GM12865 (cell line): Measurements from ENCODE around the gene ABCA7.

Experiments
- DNase-seq: peaks from one replicate; pipeline ENCODE4 v3.0.0; 2010; ENCODE audit warnings: low read depth
- H3K4me3 ChIP-seq: 2 replicates; pipeline ENCODE4 v1.5.1; 2011; ENCODE audit warnings: mild to moderate bottlenecking, low read depth, low read length, control low read depth
- TF ChIP-seq, protein P1 (sequence below): IDR thresholded peaks from 2 replicates; pipeline ENCODE4 v1.5.1; 2011; ENCODE audit warnings: low read length, control low read depth, low read depth, inconsistent platforms; ENCODE audit not compliant: insufficient read depth; ENCODE audit errors: missing control alignments

ABCA7 gene

DNA sequence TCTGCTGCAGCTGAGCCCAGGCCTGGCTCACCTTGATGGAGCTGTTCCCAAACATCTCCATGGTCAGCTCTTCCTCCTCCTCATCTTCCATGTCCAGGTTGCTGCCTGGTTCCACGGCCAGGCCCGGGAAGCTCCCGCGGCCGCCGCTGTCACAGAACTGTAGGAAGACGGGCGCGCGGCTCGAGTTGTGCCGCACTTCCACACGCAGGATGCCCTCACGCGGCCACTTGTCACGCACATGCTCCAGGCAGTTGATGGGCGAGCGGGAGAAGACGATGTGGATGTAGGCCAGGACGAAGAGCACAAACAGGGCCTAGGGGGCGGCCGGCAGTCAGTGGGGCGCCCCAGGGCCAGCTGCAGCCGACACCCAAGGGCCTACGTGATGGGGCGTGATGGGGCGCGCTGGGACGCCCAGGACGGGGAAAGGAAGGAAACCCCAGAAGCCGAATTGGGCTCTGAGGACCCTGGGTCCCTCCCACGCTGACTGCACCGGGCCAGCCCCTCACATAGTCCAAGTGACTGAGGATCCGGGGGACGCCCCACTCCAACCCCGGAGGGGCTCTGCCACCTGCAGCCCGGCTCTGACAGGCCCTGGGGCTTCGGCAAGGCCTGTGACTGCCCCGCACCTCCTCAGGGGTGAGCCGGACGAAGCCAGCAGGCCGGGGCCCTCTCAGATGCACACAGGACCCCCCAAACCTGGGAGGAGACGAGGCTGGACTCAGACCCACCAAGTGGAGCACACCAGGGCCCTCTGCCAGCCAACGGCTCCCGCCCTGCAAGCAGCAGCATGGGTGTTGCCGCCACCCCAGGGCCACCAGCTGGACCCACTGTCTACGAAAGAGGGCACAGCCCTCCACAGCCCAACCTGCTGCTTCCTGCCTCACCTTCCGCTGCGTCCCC, 25.5 kb upstream of the ABCA7 start:
- TF ChIP-seq, protein P1, sequence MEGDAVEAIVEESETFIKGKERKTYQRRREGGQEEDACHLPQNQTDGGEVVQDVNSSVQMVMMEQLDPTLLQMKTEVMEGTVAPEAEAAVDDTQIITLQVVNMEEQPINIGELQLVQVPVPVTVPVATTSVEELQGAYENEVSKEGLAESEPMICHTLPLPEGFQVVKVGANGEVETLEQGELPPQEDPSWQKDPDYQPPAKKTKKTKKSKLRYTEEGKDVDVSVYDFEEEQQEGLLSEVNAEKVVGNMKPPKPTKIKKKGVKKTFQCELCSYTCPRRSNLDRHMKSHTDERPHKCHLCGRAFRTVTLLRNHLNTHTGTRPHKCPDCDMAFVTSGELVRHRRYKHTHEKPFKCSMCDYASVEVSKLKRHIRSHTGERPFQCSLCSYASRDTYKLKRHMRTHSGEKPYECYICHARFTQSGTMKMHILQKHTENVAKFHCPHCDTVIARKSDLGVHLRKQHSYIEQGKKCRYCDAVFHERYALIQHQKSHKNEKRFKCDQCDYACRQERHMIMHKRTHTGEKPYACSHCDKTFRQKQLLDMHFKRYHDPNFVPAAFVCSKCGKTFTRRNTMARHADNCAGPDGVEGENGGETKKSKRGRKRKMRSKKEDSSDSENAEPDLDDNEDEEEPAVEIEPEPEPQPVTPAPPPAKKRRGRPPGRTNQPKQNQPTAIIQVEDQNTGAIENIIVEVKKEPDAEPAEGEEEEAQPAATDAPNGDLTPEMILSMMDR, result no peak
- no peak overlapping the region for H3K4me3 ChIP-seq
- no peak for DNase-seq

DNA sequence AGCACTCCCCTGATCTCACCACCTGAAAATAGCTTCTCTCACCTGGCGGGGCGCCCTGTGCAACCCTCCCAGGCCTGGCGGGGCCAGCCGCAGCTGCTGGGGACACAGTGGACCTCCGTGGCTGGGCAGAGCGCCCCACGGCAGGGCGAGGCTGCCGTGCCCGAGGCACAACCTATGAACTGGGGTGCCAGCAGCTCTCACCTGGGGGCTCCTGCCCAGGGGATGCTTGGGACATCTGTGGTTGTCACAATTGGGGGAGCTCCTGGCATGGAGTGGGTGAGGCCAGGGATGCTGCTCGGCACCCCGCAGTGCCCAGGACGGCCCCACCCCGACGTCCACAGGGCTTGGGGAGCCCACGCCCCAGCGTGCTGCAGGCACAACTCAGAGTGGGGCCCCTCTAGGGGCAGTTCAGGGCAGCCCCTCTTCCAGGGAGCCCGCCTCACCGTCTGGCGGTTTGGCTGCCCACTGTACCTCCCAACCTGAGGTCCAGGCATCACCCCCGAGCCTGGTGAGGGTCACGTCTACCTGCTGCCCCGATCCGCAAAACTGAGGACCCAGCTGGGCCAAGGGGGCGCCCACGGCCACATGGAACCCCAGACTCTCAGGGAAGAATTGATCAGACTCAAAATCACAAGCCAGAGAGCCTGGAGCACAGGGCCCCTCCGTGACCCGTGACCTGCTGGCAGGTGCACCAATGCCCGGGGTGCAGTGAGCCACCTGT, 24.7 kb upstream of the ABCA7 start:
- H3K4me3 ChIP-seq, result no peak overlapping the region
- TF ChIP-seq, protein P1, result no peak
- DNase-seq, result no peak

DNA sequence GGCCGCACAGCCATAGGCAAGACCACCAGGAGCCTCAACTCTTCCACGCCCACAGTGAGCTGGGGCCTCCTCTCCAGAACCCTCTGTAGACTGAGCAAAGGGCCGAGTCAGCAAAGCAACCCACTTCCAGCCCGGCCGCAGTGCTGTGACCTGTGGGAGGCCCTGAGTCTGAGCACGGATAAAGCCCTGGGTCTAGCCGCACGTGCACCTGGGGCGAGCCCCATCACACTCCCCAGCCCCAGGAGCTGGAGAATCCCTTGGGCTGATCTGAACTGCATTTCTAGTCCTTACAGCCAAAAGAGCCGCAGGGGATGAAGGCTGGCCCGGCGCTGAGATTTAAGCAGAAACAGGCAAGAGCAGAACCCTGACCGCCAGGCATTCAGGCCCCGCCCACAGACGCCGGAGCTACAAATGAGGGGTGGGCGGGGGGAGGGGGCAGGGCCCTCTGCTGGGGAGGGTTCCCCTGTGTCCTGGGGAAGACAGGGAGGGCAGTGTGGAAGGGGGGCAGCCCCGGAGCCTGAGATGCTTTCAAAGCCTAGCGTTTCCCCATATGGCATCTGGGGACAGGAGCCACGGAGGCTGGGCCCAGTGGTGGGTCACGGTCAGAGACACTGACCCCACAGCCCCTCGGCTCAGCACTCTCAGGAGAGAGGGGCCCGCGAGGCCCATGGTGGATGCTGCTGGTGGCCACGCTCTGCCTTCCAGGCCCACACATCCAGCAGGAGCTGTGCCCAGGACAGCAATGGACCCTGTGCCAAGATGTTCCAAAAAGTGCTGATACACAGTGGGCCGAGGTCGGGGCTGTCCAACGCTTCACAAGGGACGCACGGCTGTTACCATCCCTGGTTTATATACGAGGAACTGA, 23.9 kb upstream of the ABCA7 start:
- no peak overlapping the region for H3K4me3 ChIP-seq
- DNase-seq, result no peak
- TF ChIP-seq, protein P1, result no peak

GRCh38 chr19:1016647-1017114, 23.2 kb upstream of the ABCA7 start:
- DNase-seq, result no peak
- H3K4me3 ChIP-seq, result no peak overlapping the region
- TF ChIP-seq, protein P1, result no peak

- TF ChIP-seq, protein P1, result no peak
- no peak overlapping the region for H3K4me3 ChIP-seq
- DNase-seq, result peak; percentile 46
Observed at GRCh38 chr19:1017115-1017905, 22.6 kb upstream of the ABCA7 start.

DNA sequence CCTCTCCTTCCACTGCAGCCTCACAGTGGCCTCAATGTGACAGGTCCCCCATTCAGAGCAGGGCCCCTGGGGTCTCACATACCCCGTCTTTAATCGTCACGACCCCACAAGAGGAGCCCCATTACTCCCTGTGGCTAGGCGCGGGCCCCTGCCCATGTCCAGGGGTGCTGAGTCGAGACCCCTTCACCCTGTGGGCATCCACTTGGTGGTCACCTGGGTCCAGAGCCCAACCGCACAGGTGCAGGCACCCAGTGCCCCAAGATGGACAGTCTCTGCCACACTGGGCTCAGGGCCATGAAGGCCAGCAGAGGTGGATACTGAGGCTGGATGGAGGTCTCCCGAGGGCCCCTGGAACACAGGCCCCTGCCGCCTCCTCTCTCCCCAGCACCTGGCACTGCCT, 22.0 kb upstream of the ABCA7 start:
- DNase-seq, result no peak
- H3K4me3 ChIP-seq, result no peak overlapping the region
- TF ChIP-seq, protein P1, result no peak
